Endothelial cell of umbilical vein (primary cell): ENCODE results near the gene KRT31.

Experiments used
- EZH2 ChIP-seq: IDR thresholded peaks from 2 replicates; pipeline ENCODE4 v1.6.1; 2012; ENCODE audit warnings: borderline replicate concordance, low read depth, mild to moderate bottlenecking, moderate library complexity, low read length, inconsistent platforms; ENCODE audit not compliant: severe bottlenecking
- FOS ChIP-seq: IDR thresholded peaks from 2 replicates; pipeline ENCODE4 v1.6.1; 2011; ENCODE audit warnings: mild to moderate bottlenecking, low read length, moderate library complexity, borderline replicate concordance; ENCODE audit not compliant: insufficient read depth
- GATA2 ChIP-seq: IDR thresholded peaks from 2 replicates; pipeline ENCODE4 v1.7.0; 2011; ENCODE audit warnings: low read depth, mild to moderate bottlenecking, moderate library complexity, mixed read lengths, low read length; ENCODE audit not compliant: insufficient read length, insufficient read depth
- JUN ChIP-seq: IDR thresholded peaks from 2 replicates; pipeline ENCODE4 v1.6.1; 2011; ENCODE audit warnings: borderline replicate concordance, low read depth; ENCODE audit not compliant: insufficient read length, insufficient read depth
- MYC ChIP-seq: IDR thresholded peaks from one replicate; pipeline ENCODE4 v1.6.1; 2011; ENCODE audit warnings: mild to moderate bottlenecking, low read depth, low read length
- POLR2A ChIP-seq: IDR thresholded peaks from 2 replicates; pipeline ENCODE4 v1.6.1; 2012; ENCODE audit warnings: low read depth, mild to moderate bottlenecking, control low read depth, low read length
- POLR2AphosphoS5 ChIP-seq: IDR thresholded peaks from 2 replicates; pipeline ENCODE4 v1.6.1; 2012; ENCODE audit warnings: low read depth, mild to moderate bottlenecking, control low read depth, low read length, moderate library complexity; ENCODE audit not compliant: insufficient read depth
- TF ChIP-seq, protein P1 (sequence below), 2 donors: IDR thresholded peaks; 1 replicate in 1 of 2; 2 replicates in 1 of 2; pipeline ENCODE4 v1.5.1; 2011; ENCODE audit warnings: low read length in 2 of 2, mild to moderate bottlenecking in 2 of 2, moderate library complexity in 2 of 2, control low read depth in 1 of 2, inconsistent platforms in 1 of 2, low read depth in 1 of 2; ENCODE audit not compliant: insufficient read depth in 1 of 2; ENCODE audit errors: extremely low read depth in 1 of 2
- TF ChIP-seq, protein P2 (sequence below): IDR thresholded peaks from 2 replicates; pipeline ENCODE4 v1.6.1; 2011; ENCODE audit not compliant: insufficient read depth, insufficient read length

DNA sequence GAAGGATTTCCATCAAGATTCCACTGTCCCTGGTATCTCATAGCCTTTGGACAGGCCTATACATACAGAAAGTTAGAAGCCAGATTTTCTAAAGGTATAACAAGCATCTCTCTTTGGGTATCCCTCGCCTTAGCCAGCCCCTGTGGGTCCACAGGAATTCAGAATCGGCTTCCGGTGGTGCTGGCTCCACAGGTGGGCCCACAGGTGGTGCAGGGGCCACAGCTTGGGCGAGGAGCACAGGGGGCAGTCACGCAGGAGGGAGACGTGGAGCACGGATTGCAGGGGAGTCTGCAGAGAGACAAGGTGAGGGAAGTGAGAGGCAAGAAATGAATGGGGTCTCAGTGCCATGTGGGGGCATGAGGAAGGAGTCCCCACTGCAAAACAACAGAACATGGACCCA lies 39.8 kb upstream of the KRT31 start:
- TF ChIP-seq POLR2A (no peak), POLR2AphosphoS5 (no peak), EZH2 (no peak), GATA2 (no peak), MYC (no peak), FOS (no peak), JUN (no peak)
- TF ChIP-seq, protein P1, sequence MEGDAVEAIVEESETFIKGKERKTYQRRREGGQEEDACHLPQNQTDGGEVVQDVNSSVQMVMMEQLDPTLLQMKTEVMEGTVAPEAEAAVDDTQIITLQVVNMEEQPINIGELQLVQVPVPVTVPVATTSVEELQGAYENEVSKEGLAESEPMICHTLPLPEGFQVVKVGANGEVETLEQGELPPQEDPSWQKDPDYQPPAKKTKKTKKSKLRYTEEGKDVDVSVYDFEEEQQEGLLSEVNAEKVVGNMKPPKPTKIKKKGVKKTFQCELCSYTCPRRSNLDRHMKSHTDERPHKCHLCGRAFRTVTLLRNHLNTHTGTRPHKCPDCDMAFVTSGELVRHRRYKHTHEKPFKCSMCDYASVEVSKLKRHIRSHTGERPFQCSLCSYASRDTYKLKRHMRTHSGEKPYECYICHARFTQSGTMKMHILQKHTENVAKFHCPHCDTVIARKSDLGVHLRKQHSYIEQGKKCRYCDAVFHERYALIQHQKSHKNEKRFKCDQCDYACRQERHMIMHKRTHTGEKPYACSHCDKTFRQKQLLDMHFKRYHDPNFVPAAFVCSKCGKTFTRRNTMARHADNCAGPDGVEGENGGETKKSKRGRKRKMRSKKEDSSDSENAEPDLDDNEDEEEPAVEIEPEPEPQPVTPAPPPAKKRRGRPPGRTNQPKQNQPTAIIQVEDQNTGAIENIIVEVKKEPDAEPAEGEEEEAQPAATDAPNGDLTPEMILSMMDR (IDR thresholded peaks at IDR 0.05; ENCODE audit: extremely low read depth in 1 of 2, insufficient read depth in 1 of 2, low read depth in 1 of 2, low read length in 2 of 2) = no peak
- TF ChIP-seq, protein P2, sequence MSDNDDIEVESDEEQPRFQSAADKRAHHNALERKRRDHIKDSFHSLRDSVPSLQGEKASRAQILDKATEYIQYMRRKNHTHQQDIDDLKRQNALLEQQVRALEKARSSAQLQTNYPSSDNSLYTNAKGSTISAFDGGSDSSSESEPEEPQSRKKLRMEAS = no peak
